NCI-H146 treated with DMSO at 0.1 percent for 48 hours (cell line): ENCODE results near the gene NCAM1.
A peak's percentile ranks its signal among the peaks of the same experiment; 100 is the strongest.

Experiments
- DNase-seq: peaks from one replicate; lab custom pipeline; 2025; ENCODE audit not compliant: unreplicated experiment; lab: John Stamatoyannopoulos, UW

The NCAM1 gene

GRCh38 chr11:113193946-113194345 is 232.7 kb downstream of the NCAM1 start:
- DNase-seq: no peak

- no peak for DNase-seq
Observed at GRCh38 chr11:113195728-113196127, 234.5 kb downstream of the NCAM1 start.

- no peak for DNase-seq
Observed at GRCh38 chr11:113197446-113197845, 236.2 kb downstream of the NCAM1 start.

GRCh38 chr11:113198972-113199661 is 237.9 kb downstream of the NCAM1 start:
- DNase-seq: no peak

- no peak for DNase-seq
Observed at GRCh38 chr11:113199866-113200265, 238.6 kb downstream of the NCAM1 start.

GRCh38 chr11:113201054-113201818 is 240.0 kb downstream of the NCAM1 start:
- peak; percentile 32 for DNase-seq

- DNase-seq: no peak
Observed at GRCh38 chr11:113202431-113202830, 241.2 kb downstream of the NCAM1 start.

GRCh38 chr11:113203141-113203753 is 242.0 kb downstream of the NCAM1 start:
- DNase-seq: no peak

GRCh38 chr11:113204280-113204679 is 243.1 kb downstream of the NCAM1 start:
- DNase-seq: no peak

GRCh38 chr11:113213549-113213948 is 252.3 kb downstream of the NCAM1 start:
- DNase-seq: no peak

- no peak for DNase-seq
Observed at GRCh38 chr11:113222241-113222640, 261.0 kb downstream of the NCAM1 start.

GRCh38 chr11:113234888-113235287 is 273.7 kb downstream of the NCAM1 start:
- DNase-seq: no peak

GRCh38 chr11:113237261-113237660 is 276.0 kb downstream of the NCAM1 start:
- no peak for DNase-seq

GRCh38 chr11:113238721-113239120 is 277.5 kb downstream of the NCAM1 start:
- no peak for DNase-seq

- peak; percentile 86 for DNase-seq
Observed at GRCh38 chr11:113240389-113240788, 279.2 kb downstream of the NCAM1 start.

GRCh38 chr11:113240790-113241635 is 279.8 kb downstream of the NCAM1 start:
- peak; percentile 76 for DNase-seq

- DNase-seq: no peak
Observed at GRCh38 chr11:113241636-113242054, 280.4 kb downstream of the NCAM1 start.

GRCh38 chr11:113242060-113242459 is 280.8 kb downstream of the NCAM1 start:
- DNase-seq: no peak

- DNase-seq: no peak
Observed at GRCh38 chr11:113242767-113243397, 281.7 kb downstream of the NCAM1 start.

- no peak for DNase-seq
Observed at GRCh38 chr11:113243696-113244095, 282.5 kb downstream of the NCAM1 start.

- DNase-seq: no peak
Observed at GRCh38 chr11:113245216-113245615, 284.0 kb downstream of the NCAM1 start.
